ENCODE data around the gene PCDHB8. TPM values are rescaled to one million over a fixed set of nuclear protein-coding genes. Genes with fewer than 3 reads are reported as not detected.
"Not testable (repeated sequence)": the region's sequence is repeated elsewhere in the genome, so short reads cannot be mapped to it uniquely, and the experiment has no call there.

Gene PCDHB8
- total RNA-seq (2021; ENCODE audit: unreplicated experiment) (not detected), Bru-seq, nascent RNA (not detected), BruChase-seq, experiment 1, labeled RNA remaining after a 6-hour chase (percentile 25 among the genes with signal in this experiment), BruChase-seq, experiment 2, labeled RNA remaining after a 2-hour chase (not detected)
- polyA plus RNA-seq (2012): not detected in 2 replicates
- long read RNA-seq: 0 reads

DNA sequence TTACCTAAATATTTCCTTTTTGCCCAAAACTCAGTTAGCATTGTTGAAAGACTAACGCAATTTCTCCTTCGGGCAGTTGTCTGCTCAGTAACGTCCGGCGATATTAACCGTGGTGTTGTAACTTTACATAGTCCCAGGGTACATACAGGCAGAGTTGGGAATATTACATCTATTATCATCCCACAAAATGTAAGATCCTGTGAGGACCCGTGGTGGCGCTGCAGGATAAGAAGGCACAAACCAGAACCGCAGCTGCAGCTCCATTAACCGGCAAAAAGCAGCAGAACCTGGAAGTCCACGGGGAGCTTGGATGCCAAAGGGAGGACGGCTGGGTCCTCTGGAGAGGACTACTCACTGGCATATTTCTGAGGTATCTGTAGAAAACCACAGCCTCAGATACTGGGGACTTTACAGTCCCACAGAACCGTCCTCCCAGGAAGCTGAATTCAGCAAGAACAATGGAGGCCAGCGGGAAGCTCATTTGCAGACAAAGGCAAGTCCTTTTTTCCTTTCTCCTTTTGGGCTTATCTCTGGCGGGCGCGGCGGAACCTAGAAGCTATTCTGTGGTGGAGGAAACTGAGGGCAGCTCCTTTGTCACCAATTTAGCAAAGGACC is at the start of gene PCDHB8:
Gene PCDHB8, plus strand, starts transcription at position 214 of the 615 bp plus-strand sequence. Its CDS starts 245 bp downstream, at position 459.
- H3K4me2 ChIP-seq (ENCODE audit: low read length); H3K27me3 ChIP-seq (ENCODE audit: insufficient read depth, low read length); ATAC-seq; H3K9me2 ChIP-seq (ENCODE audit: insufficient read depth); H3K4me1 ChIP-seq (ENCODE audit: control insufficient read depth in 1 of 2, insufficient read depth in 2 of 2, low read length in 2 of 2); CTCF ChIA-PET; RAD21 ChIA-PET (ENCODE audit: low non-redundant PET in 1 of 2, low total read pairs in 2 of 2, uncharacterized antibody in 2 of 2, unreplicated experiment in 2 of 2); H3K79me2 ChIP-seq (ENCODE audit: insufficient read depth, low read length); H3K4me3 ChIP-seq (replicated peaks in 1 of 2; ENCODE audit: low read depth in 1 of 2, low read length in 2 of 2); H3K36me3 ChIP-seq (ENCODE audit: control insufficient read depth in 1 of 2, insufficient read depth in 2 of 2, low read length in 2 of 2); DNase-seq (ENCODE audit: low read depth, low spot score); H3K9ac ChIP-seq (ENCODE audit: low read length); intact Hi-C loops (cut with micrococcal nuclease); H3K27ac ChIP-seq (ENCODE audit: low read depth, low read length); H2AFZ ChIP-seq (ENCODE audit: low read depth, low read length, poor library complexity, severe bottlenecking); POLR2A ChIA-PET; H4K20me1 ChIP-seq (ENCODE audit: insufficient read depth); BruUV-seq (replicated peaks): not testable (repeated sequence)
- peaks cover 0 to 10% of the 10 kb centered on the region in 2 experiments; a peak in 2 of 4 replicates for H3K9me3 ChIP-seq (ENCODE audit: control insufficient read depth in 1 of 2, insufficient read depth in 1 of 2, low read depth in 1 of 2, low read length in 2 of 2)

DNA sequence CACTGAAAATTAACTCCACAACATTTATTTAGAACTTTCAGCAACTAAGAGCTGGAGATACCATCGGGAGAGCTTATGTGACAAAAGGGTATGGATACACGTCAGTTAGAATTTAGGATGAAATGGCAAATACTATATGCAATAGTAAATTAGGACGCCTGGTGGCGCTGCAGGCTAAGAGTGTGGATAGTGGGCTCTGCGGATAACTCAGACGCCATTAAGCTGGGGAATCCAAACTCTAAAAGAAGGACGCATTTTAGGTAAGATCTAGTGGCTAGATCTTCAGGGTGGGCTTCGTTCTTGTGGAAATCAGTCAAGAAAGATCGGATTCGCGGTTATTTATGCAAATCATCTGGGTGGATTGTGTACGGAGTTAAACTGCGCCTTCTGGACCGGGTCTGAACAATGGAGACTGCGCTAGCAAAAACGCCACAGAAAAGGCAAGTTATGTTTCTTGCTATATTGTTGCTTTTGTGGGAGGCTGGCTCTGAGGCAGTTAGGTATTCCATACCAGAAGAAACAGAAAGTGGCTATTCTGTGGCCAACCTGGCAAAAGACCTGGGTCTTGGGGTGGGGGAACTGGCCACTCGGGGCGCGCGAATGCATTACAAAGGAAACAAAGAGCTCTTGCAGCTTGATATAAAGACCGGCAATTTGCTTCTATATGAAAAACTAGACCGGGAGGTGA is 42.4 kb upstream of the PCDHB8 start, which contains the start of gene PCDHB5:
Gene PCDHB5, plus strand, starts transcription at position 177 of the 688 bp plus-strand sequence. Its CDS starts 229 bp downstream, at position 406.
- TF ChIP-seq EZH2phosphoT487 (IDR thresholded peaks at IDR 0.05; ENCODE audit: borderline replicate concordance): no peak
- TF ChIP-seq YY1 (IDR thresholded peaks at IDR 0.05; ENCODE audit: extremely low read depth, insufficient replicate concordance, low read depth, low read length): no peak
- 0 out of 2 replicates have a peak, but pooled peaks have one; percentile 14 for TF ChIP-seq RAD21 (IDR thresholded peaks at IDR 0.05; ENCODE audit: low read depth)
- no peak for TF ChIP-seq CEBPB (IDR thresholded peaks at IDR 0.05; ENCODE audit: low read depth)
- TF ChIP-seq, protein P1, sequence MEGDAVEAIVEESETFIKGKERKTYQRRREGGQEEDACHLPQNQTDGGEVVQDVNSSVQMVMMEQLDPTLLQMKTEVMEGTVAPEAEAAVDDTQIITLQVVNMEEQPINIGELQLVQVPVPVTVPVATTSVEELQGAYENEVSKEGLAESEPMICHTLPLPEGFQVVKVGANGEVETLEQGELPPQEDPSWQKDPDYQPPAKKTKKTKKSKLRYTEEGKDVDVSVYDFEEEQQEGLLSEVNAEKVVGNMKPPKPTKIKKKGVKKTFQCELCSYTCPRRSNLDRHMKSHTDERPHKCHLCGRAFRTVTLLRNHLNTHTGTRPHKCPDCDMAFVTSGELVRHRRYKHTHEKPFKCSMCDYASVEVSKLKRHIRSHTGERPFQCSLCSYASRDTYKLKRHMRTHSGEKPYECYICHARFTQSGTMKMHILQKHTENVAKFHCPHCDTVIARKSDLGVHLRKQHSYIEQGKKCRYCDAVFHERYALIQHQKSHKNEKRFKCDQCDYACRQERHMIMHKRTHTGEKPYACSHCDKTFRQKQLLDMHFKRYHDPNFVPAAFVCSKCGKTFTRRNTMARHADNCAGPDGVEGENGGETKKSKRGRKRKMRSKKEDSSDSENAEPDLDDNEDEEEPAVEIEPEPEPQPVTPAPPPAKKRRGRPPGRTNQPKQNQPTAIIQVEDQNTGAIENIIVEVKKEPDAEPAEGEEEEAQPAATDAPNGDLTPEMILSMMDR (IDR thresholded peaks at IDR 0.05 in 2 of 3, conservative IDR thresholded peaks at IDR 0.05 in 1 of 3; ENCODE audit: borderline replicate concordance in 1 of 3, insufficient read depth in 1 of 3, low read depth in 2 of 3, low read length in 2 of 3): peak in 1 of 3 experiments; percentile 40; a peak in 2 of 6 replicates
- no peak for TF ChIP-seq SRF (IDR thresholded peaks at IDR 0.05; ENCODE audit: low read depth)
- no peaks in the 10 kb centered on the region for H3K36me3 ChIP-seq (ENCODE audit: control insufficient read depth in 1 of 2, insufficient read depth in 2 of 2, low read length in 2 of 2)
- H2AFZ ChIP-seq (ENCODE audit: low read depth, low read length, poor library complexity, severe bottlenecking): no peak within 1 kb of the TSS
- ChIA-PET RAD21 (ENCODE audit: low non-redundant PET in 1 of 2, low total read pairs in 2 of 2, uncharacterized antibody in 2 of 2, unreplicated experiment in 2 of 2) (no interaction called here), POLR2A (no interaction called here), CTCF (no interaction called here)
- H4K20me1 ChIP-seq (ENCODE audit: insufficient read depth): no peaks in the 10 kb centered on the region
- no peak within 1 kb of the TSS for H3K9ac ChIP-seq (ENCODE audit: low read length)
- no peaks in the 10 kb centered on the region for H3K4me1 ChIP-seq (ENCODE audit: control insufficient read depth in 1 of 2, insufficient read depth in 2 of 2, low read length in 2 of 2)
- no peak within 1 kb of the TSS for H3K27ac ChIP-seq (ENCODE audit: low read depth, low read length)
- H3K4me3 ChIP-seq (replicated peaks in 1 of 2; ENCODE audit: low read depth in 1 of 2, low read length in 2 of 2): no peak within 1 kb of the TSS
- H3K27me3 ChIP-seq (ENCODE audit: insufficient read depth, low read length): no peaks in the 10 kb centered on the region
- no peak for DNase-seq (ENCODE audit: low read depth, low spot score)
- intact Hi-C loops (cut with micrococcal nuclease): no loop called here
- no peak within 1 kb of the TSS for H3K4me2 ChIP-seq (ENCODE audit: low read length)
- no peaks in the 10 kb centered on the region for H3K79me2 ChIP-seq (ENCODE audit: insufficient read depth, low read length)
- H3K9me2 ChIP-seq (ENCODE audit: insufficient read depth): no peaks in the 10 kb centered on the region
- H3K9me3 ChIP-seq (ENCODE audit: control insufficient read depth in 1 of 2, insufficient read depth in 1 of 2, low read depth in 1 of 2, low read length in 2 of 2): peaks cover 0 to 14% of the 10 kb centered on the region in 2 experiments; a peak in 2 of 4 replicates
- no peak for ATAC-seq
- no TSS peak for BruUV-seq (replicated peaks)

All from HCT116 (cell line).